ENCODE data around the gene AFAP1L1.

Gene AFAP1L1

GRCh38 chr5:149315753-149316152 is 44.1 kb downstream of the AFAP1L1 start:
- no peak overlapping the region for H3K4me3 ChIP-seq (ENCODE audit: low read depth, low read length)
- TF ChIP-seq, protein P1, sequence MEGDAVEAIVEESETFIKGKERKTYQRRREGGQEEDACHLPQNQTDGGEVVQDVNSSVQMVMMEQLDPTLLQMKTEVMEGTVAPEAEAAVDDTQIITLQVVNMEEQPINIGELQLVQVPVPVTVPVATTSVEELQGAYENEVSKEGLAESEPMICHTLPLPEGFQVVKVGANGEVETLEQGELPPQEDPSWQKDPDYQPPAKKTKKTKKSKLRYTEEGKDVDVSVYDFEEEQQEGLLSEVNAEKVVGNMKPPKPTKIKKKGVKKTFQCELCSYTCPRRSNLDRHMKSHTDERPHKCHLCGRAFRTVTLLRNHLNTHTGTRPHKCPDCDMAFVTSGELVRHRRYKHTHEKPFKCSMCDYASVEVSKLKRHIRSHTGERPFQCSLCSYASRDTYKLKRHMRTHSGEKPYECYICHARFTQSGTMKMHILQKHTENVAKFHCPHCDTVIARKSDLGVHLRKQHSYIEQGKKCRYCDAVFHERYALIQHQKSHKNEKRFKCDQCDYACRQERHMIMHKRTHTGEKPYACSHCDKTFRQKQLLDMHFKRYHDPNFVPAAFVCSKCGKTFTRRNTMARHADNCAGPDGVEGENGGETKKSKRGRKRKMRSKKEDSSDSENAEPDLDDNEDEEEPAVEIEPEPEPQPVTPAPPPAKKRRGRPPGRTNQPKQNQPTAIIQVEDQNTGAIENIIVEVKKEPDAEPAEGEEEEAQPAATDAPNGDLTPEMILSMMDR (IDR thresholded peaks at IDR 0.05; ENCODE audit: low read depth, low read length): no peak

DNA sequence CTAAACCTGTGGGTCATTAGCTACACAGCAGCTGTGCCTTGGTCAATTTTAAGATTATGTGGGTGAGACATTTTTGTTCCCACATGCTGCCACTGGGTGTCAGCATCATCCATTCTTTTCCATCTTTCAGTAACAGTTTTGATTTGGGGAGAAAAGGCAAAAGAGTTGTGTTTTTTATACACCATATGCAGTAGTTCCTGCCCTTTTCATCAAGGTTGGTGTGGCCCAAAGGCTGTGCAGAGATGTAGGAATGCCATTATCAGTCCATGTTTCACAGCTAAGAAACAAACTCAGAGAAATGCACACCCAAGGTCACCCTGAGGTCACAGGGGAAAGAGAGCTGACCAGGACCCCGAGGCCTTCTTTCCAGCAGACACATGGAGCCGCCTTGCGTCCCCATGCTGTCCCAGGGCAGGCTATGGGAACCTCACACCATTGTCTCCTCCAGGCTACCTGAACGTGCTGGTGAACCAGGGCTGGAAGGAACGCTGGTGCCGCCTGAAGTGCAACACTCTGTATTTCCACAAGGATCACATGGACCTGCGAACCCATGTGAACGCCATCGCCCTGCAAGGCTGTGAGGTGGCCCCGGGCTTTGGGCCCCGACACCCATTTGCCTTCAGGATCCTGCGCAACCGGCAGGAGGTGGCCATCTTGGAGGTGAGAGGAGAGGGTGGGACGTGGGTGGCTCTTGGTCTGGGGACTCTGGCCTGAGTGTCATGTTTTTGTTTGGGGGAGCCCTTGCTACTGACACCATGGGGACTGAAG is 45.8 kb downstream of the AFAP1L1 start:
- no peak overlapping the region for H3K4me3 ChIP-seq (ENCODE audit: low read depth, low read length)
- TF ChIP-seq, protein P1 (IDR thresholded peaks at IDR 0.05; ENCODE audit: low read depth, low read length): peak; percentile 52

DNA sequence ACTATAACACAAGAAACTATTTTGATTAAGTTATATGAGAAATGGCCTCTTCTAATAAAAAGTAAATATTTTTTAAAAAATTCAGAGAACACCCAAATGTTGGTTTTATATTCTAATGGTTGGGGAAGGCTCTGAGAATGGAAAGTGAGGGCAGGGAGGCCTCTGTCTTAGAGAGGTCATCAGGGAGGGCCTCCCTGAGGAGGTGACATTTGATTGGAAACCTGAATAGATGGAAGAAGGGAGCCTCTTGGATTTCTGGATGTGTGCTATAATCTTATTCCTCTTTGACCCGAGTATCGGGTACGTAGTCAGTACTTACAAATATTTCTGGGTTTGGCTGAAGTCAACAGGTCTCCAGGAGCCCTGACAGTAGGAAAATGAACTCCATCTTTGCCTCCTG is 47.5 kb downstream of the AFAP1L1 start:
- TF ChIP-seq, protein P1 (IDR thresholded peaks at IDR 0.05; ENCODE audit: low read depth, low read length): no peak
- no peak overlapping the region for H3K4me3 ChIP-seq (ENCODE audit: low read depth, low read length)

- no peak overlapping the region for H3K4me3 ChIP-seq (ENCODE audit: low read depth, low read length)
- TF ChIP-seq, protein P1 (IDR thresholded peaks at IDR 0.05; ENCODE audit: low read depth, low read length): no peak
These were observed 49.2 kb downstream of the AFAP1L1 start for GRCh38 chr5:149320791-149321330.

DNA sequence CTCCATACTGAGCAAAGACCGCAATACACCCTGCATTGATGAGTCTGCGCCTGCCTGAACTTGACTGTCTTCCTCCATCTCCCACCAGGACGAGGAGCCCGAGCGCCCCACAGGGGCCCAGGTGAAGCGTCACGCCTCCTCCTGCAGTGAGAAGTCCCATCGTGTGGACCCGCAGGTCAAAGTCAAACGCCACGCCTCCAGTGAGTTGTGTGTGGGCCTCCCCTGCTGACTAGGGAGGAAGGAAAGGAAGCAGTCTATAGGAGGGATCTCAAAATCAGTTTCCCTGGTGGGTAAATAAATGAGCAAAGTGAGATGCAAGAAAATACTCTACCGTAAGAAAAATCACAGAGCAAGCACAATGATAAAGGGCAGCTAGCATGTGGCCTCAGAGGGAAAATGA is 50.9 kb downstream of the AFAP1L1 start:
- TF ChIP-seq, protein P1 (IDR thresholded peaks at IDR 0.05; ENCODE audit: low read depth, low read length): no peak

DNA sequence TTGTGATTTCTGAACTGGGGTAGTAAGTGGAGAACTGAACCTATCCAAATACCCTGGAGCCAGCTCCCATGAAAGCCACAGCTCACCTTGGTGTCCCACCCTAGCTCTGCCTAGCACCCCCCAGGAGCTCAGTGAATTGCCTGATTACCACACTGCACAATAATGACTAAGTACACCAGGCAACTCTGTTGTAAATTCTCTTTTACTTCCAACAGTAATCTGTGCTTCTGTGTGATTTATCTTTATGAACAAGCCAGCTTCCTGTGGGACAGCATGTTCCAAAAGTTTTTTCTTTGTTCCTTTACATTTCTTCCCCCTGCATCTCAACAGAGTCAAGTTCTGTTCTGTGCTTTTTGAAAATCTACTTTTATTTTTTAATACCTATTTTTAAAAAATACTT is 51.6 kb downstream of the AFAP1L1 start:
- TF ChIP-seq, protein P1 (IDR thresholded peaks at IDR 0.05; ENCODE audit: low read depth, low read length): no peak
- no peak overlapping the region for H3K4me3 ChIP-seq (ENCODE audit: low read depth, low read length)

More for the DNA sequence above, 50.9 kb downstream of the AFAP1L1 start:
- H3K4me3 ChIP-seq (ENCODE audit: low read depth, low read length): no peak overlapping the region

GRCh38 chr5:149323621-149324205 is 52.1 kb downstream of the AFAP1L1 start:
- no peak overlapping the region for H3K4me3 ChIP-seq (ENCODE audit: low read depth, low read length)
- TF ChIP-seq, protein P1 (IDR thresholded peaks at IDR 0.05; ENCODE audit: low read depth, low read length): no peak
